ENCODE results near the gene MSX2.

The MSX2 gene

DNA sequence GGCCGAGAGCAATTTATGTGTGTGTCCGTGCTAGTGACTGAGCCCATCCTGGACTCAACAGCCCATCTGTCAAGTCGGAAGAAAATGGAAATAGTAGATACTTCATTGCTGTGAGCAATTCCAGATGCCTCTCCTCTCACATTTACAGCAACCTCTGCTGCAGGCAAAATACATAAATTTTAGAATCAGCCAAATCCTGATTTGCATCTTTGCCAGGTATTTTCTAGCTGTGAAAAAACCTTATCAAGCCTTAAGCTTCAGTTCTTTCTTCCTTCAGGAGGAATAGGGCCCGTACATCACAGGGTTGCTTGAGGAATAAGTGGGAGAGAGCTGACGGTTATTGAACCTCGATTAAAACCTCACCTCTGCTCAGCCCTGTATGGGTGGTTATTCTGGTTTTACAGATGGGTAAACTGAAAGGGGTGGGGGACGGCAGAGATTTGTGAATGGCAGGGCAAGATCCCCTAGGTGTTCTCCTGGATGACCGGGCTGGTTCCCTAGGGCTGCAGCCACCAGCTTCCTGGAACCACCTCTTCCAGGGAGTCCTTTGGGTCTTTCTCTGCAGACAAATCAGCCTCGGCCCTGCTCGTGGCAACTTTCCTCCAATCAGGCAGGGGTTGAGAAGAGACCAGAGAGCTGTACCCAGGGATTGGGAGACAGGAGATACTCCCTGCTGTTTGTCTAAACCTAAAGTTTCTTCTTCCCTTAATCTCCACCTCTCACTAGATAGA is 5.3 kb upstream of the MSX2 start:
- Histone ChIP-seq H3K27me3 (peaks cover 98% of the 10 kb centered on the region), H3K9me3 (no peaks in the 10 kb centered on the region), H3K36me3 (no peaks in the 10 kb centered on the region), H3K4me3 (ENCODE audit: low read depth in 1 of 2, low read length in 1 of 2) (no peak overlapping the region), H3K27ac (no peak overlapping the region), H3K4me1 (ENCODE audit: control insufficient read depth in 1 of 2, insufficient read depth in 1 of 2, low read depth in 1 of 2, low read length in 1 of 2) (no peaks in the 10 kb centered on the region)
- TF ChIP-seq CTCF (IDR thresholded peaks at IDR 0.05) = no peak

- no peak for TF ChIP-seq CTCF (IDR thresholded peaks at IDR 0.05)
- Histone ChIP-seq H3K36me3 (no peaks in the 10 kb centered on the region), H3K9me3 (no peaks in the 10 kb centered on the region), H3K27me3 (peaks cover 100% of the 10 kb centered on the region), H3K4me3 (ENCODE audit: low read depth in 1 of 2, low read length in 1 of 2) (no peak overlapping the region), H3K4me1 (ENCODE audit: control insufficient read depth in 1 of 2, insufficient read depth in 1 of 2, low read depth in 1 of 2, low read length in 1 of 2) (no peaks in the 10 kb centered on the region), H3K27ac (no peak overlapping the region)
Observed at GRCh38 chr5:174719793-174720611, 4.4 kb upstream of the MSX2 start.

GRCh38 chr5:174720612-174721529 is 3.5 kb upstream of the MSX2 start:
- Histone ChIP-seq H3K9me3 (no peaks in the 10 kb centered on the region), H3K4me3 (ENCODE audit: low read depth in 1 of 2, low read length in 1 of 2) (no peak overlapping the region), H3K27ac (no peak overlapping the region), H3K36me3 (no peaks in the 10 kb centered on the region), H3K4me1 (ENCODE audit: control insufficient read depth in 1 of 2, insufficient read depth in 1 of 2, low read depth in 1 of 2, low read length in 1 of 2) (no peaks in the 10 kb centered on the region), H3K27me3 (peaks cover 100% of the 10 kb centered on the region)
- no peak for TF ChIP-seq CTCF (IDR thresholded peaks at IDR 0.05)

GRCh38 chr5:174721530-174722432 is 2.6 kb upstream of the MSX2 start:
- TF ChIP-seq CTCF (IDR thresholded peaks at IDR 0.05) = no peak
- no peak overlapping the region for H3K27ac ChIP-seq
- H3K36me3 ChIP-seq = no peaks in the 10 kb centered on the region
- H3K4me1 ChIP-seq (ENCODE audit: control insufficient read depth in 1 of 2, insufficient read depth in 1 of 2, low read depth in 1 of 2, low read length in 1 of 2) = no peaks in the 10 kb centered on the region
- H3K4me3 ChIP-seq (ENCODE audit: low read depth in 1 of 2, low read length in 1 of 2) = no peak overlapping the region
- peaks cover 100% of the 10 kb centered on the region for H3K27me3 ChIP-seq
- H3K9me3 ChIP-seq = no peaks in the 10 kb centered on the region

Data from neutrophil (primary cell).